Neural progenitor cell (in vitro differentiated cells): ENCODE measurements around the gene TMEM51. TPM values are rescaled to one million over a fixed set of nuclear protein-coding genes. Genes with fewer than 3 reads are reported as not detected.

Experiments
- DNase-seq: peaks from one replicate; pipeline ENCODE4 v3.0.0-alpha.2; 2016; ENCODE audit warnings: low spot score
- H2AFZ ChIP-seq: fragments of 200-600 bp; sonication (generic); replicated peaks from 2 replicates; pipeline ENCODE4 v1.6.1; 2016; ENCODE audit warnings: antibody characterized with exemption
- H3F3A ChIP-seq: fragments of 200-600 bp; sonication (generic); 2 replicates; pipeline ENCODE4 v1.6.1; 2016; ENCODE audit warnings: antibody characterized with exemption, low read depth
- H3K27ac ChIP-seq: fragments of 200-600 bp; sonication (generic); 2 replicates; pipeline ENCODE4 v1.5.1; 2016; ENCODE audit warnings: mild to moderate bottlenecking
- H3K27me3 ChIP-seq: fragments of 200-600 bp; sonication (generic); 2 replicates; pipeline ENCODE4 v1.6.1; 2016; ENCODE audit warnings: mild to moderate bottlenecking, moderate library complexity
- H3K36me3 ChIP-seq: fragments of 200-600 bp; sonication (generic); 2 replicates; pipeline ENCODE4 v1.5.1; 2016
- H3K4me1 ChIP-seq: fragments of 200-600 bp; sonication (generic); 2 replicates; pipeline ENCODE4 v1.6.1; 2016; ENCODE audit warnings: mixed run types
- H3K4me2 ChIP-seq: fragments of 200-600 bp; sonication (generic); 2 replicates; pipeline ENCODE4 v1.6.1; 2016
- H3K4me3 ChIP-seq: fragments of 200-600 bp; sonication (generic); 2 replicates; pipeline ENCODE4 v1.5.1; 2016
- H3K79me2 ChIP-seq: fragments of 200-600 bp; sonication (generic); 2 replicates; pipeline ENCODE4 v1.6.1; 2016; ENCODE audit warnings: low read depth
- H3K9ac ChIP-seq: fragments of 200-600 bp; sonication (generic); 2 replicates; pipeline ENCODE4 v1.6.1; 2016
- H3K9me3 ChIP-seq: fragments of 200-600 bp; sonication (generic); 2 replicates; pipeline ENCODE4 v1.5.1; 2016; ENCODE audit warnings: low read depth
- H4K20me1 ChIP-seq: fragments of 200-600 bp; sonication (generic); 2 replicates; pipeline ENCODE4 v1.6.1; 2016; ENCODE audit warnings: low read depth
- H3K27ac Mint-ChIP-seq: 3 replicates; pipeline ENCODE4 v1.8.0; 2021; ENCODE audit warnings: mixed read lengths
- H3K27me3 Mint-ChIP-seq: 2 replicates; pipeline ENCODE4 v1.8.0; 2022; ENCODE audit warnings: low read depth, mild to moderate bottlenecking, inconsistent platforms, moderate library complexity, mixed read lengths; ENCODE audit not compliant: insufficient read depth
- H3K36me3 Mint-ChIP-seq: 3 replicates; pipeline ENCODE4 v1.8.0; 2021; ENCODE audit warnings: mixed read lengths
- H3K4me1 Mint-ChIP-seq: 3 replicates; pipeline ENCODE4 v1.8.0; 2021; ENCODE audit warnings: mixed read lengths
- H3K4me3 Mint-ChIP-seq: 3 replicates; pipeline ENCODE4 v1.8.0; 2021; ENCODE audit warnings: mild to moderate bottlenecking, moderate library complexity, mixed read lengths
- H3K9me3 Mint-ChIP-seq: 3 replicates; pipeline ENCODE4 v1.8.0; 2020; ENCODE audit warnings: mixed read lengths
- EZH2 ChIP-seq: fragments of 200-600 bp; sonication (generic); IDR thresholded peaks from 2 replicates; pipeline ENCODE4 v1.6.1; 2017; ENCODE audit warnings: antibody characterized with exemption, mild to moderate bottlenecking, moderate library complexity
- EZH2phosphoT487 ChIP-seq: fragments of 200-600 bp; sonication (generic); IDR thresholded peaks from 2 replicates; pipeline ENCODE4 v1.6.1; 2017; ENCODE audit warnings: antibody characterized with exemption
- total RNA-seq: library from RNA; depleted of rRNA; stranded (reverse); fragments of >200 nt; gene quantifications from 2 replicates; pipeline ENCODE4 v1.2.3, GENCODE V29; 2015; ENCODE audit warnings: low replicate concordance
- TF ChIP-seq, protein P1 (sequence below): fragments of 200-600 bp; sonication (generic); IDR thresholded peaks from 2 replicates; pipeline ENCODE4 v1.5.1; 2017; ENCODE audit warnings: antibody characterized with exemption, mild to moderate bottlenecking

TMEM51 gene
- total RNA-seq, 1 donor from 2014 or later, result 5.2 TPM

GRCh38 chr1:15224259-15224869 lies 70.8 kb downstream of the TMEM51 start:
- Histone ChIP-seq H2AFZ (no peak overlapping the region), H3K9ac (no peak overlapping the region), H3K4me1 (no peaks in the 10 kb centered on the region), H4K20me1 (no peaks in the 10 kb centered on the region), H3K79me2 (no peaks in the 10 kb centered on the region), H3K4me3 (no peak overlapping the region), H3F3A (peaks cover 6% of the 10 kb centered on the region), H3K9me3 (no peaks in the 10 kb centered on the region), H3K4me2 (no peak overlapping the region), H3K36me3 (no peaks in the 10 kb centered on the region), H3K27ac (no peak overlapping the region), H3K27me3 (no peaks in the 10 kb centered on the region)
- no peak for DNase-seq
- TF ChIP-seq EZH2, result no peak
- no peak for TF ChIP-seq EZH2phosphoT487
- TF ChIP-seq, protein P1, sequence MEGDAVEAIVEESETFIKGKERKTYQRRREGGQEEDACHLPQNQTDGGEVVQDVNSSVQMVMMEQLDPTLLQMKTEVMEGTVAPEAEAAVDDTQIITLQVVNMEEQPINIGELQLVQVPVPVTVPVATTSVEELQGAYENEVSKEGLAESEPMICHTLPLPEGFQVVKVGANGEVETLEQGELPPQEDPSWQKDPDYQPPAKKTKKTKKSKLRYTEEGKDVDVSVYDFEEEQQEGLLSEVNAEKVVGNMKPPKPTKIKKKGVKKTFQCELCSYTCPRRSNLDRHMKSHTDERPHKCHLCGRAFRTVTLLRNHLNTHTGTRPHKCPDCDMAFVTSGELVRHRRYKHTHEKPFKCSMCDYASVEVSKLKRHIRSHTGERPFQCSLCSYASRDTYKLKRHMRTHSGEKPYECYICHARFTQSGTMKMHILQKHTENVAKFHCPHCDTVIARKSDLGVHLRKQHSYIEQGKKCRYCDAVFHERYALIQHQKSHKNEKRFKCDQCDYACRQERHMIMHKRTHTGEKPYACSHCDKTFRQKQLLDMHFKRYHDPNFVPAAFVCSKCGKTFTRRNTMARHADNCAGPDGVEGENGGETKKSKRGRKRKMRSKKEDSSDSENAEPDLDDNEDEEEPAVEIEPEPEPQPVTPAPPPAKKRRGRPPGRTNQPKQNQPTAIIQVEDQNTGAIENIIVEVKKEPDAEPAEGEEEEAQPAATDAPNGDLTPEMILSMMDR, result no peak
- peak overlapping the region; percentile 83 for H3K27ac Mint-ChIP-seq
- peaks cover 7% of the 10 kb centered on the region for H3K9me3 Mint-ChIP-seq
- peaks cover 19% of the 10 kb centered on the region for H3K36me3 Mint-ChIP-seq
- peak overlapping the region; percentile 55 for H3K4me3 Mint-ChIP-seq
- H3K27me3 Mint-ChIP-seq, result peaks cover 12% of the 10 kb centered on the region
- H3K4me1 Mint-ChIP-seq, result peaks cover 52% of the 10 kb centered on the region

GRCh38 chr1:15224974-15225373 lies 71.4 kb downstream of the TMEM51 start:
- H3K4me3 ChIP-seq, result no peak overlapping the region
- H3K79me2 ChIP-seq, result no peaks in the 10 kb centered on the region
- DNase-seq, result no peak
- Mint-ChIP-seq H3K27me3 (peaks cover 10% of the 10 kb centered on the region), H3K4me1 (peaks cover 52% of the 10 kb centered on the region), H3K9me3 (peaks cover 4% of the 10 kb centered on the region), H3K36me3 (peaks cover 14% of the 10 kb centered on the region), H3K4me3 (no peak overlapping the region), H3K27ac (peak overlapping the region; percentile 83)
- no peaks in the 10 kb centered on the region for H3K4me1 ChIP-seq
- H3F3A ChIP-seq, result peaks cover 6% of the 10 kb centered on the region
- H3K27me3 ChIP-seq, result no peaks in the 10 kb centered on the region
- H3K4me2 ChIP-seq, result no peak overlapping the region
- no peak overlapping the region for H3K9ac ChIP-seq
- H4K20me1 ChIP-seq, result no peaks in the 10 kb centered on the region
- H3K27ac ChIP-seq, result no peak overlapping the region
- no peak overlapping the region for H2AFZ ChIP-seq
- H3K9me3 ChIP-seq, result no peaks in the 10 kb centered on the region
- H3K36me3 ChIP-seq, result no peaks in the 10 kb centered on the region
- TF ChIP-seq, protein P1, result no peak
- no peak for TF ChIP-seq EZH2
- TF ChIP-seq EZH2phosphoT487, result no peak

DNA sequence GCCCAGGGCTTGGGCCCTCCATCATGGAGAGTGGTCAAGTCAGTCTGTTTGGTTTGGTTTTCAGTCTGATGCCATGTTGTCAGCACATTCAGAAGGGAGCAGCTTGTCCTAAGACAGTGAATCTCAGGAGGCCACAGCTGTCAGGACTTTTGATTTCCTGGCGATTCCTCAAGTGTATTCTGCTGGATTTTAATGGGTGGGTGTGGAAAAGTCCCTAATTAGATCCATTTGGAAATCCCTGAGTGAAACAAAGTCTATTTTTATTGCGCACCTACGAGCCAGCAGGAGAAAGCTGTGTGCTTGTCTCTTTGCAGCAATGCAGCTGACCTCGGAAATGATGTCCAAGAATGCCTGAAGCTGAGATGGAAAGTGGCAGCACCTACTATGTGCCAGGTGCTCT lies 71.9 kb downstream of the TMEM51 start:
- H3K36me3 Mint-ChIP-seq, result peaks cover 12% of the 10 kb centered on the region
- Histone ChIP-seq H3K4me3 (no peak overlapping the region), H3K4me1 (no peaks in the 10 kb centered on the region), H3K9ac (no peak overlapping the region), H3K36me3 (no peaks in the 10 kb centered on the region), H2AFZ (no peak overlapping the region), H4K20me1 (no peaks in the 10 kb centered on the region), H3K79me2 (no peaks in the 10 kb centered on the region), H3K27me3 (no peaks in the 10 kb centered on the region), H3K9me3 (no peaks in the 10 kb centered on the region), H3K4me2 (no peak overlapping the region), H3K27ac (no peak overlapping the region), H3F3A (peaks cover 6% of the 10 kb centered on the region)
- H3K27ac Mint-ChIP-seq, result peak overlapping the region; percentile 21
- peaks cover 52% of the 10 kb centered on the region for H3K4me1 Mint-ChIP-seq
- peaks cover 2% of the 10 kb centered on the region for H3K9me3 Mint-ChIP-seq
- TF ChIP-seq, protein P1, result no peak
- no peak for TF ChIP-seq EZH2
- no peak for TF ChIP-seq EZH2phosphoT487
- no peak for DNase-seq
- H3K27me3 Mint-ChIP-seq, result peaks cover 10% of the 10 kb centered on the region
- no peak overlapping the region for H3K4me3 Mint-ChIP-seq
